ENCODE measurements around the gene AMACR. TPM values are rescaled to one million over a fixed set of nuclear protein-coding genes. Genes with fewer than 3 reads are reported as not detected.
A peak's percentile ranks its signal among the peaks of the same experiment; 100 is the strongest.

Gene AMACR
- total RNA-seq, 1 donor from 2014 or later = 9.8 TPM

DNA sequence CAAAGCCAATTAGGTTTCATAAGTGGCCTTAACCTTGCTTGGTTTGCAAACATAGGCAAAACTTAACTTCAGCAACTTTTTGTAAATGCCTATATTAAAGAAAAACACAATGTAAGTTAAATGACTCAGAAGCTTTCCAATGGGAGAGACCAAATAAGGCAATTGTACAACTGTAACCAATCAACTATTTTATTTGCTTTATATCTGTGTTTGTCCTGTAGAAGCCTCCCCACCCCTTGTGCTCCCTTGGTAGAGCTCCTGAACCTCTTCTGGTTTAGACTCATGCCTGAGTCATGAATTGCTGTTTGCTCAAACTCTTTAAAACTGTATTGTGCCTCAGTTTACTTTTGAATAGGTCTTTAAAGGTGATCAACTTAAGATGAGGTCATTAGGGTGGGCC, 38.1 kb upstream of the AMACR start:
- TF ChIP-seq, protein P1, sequence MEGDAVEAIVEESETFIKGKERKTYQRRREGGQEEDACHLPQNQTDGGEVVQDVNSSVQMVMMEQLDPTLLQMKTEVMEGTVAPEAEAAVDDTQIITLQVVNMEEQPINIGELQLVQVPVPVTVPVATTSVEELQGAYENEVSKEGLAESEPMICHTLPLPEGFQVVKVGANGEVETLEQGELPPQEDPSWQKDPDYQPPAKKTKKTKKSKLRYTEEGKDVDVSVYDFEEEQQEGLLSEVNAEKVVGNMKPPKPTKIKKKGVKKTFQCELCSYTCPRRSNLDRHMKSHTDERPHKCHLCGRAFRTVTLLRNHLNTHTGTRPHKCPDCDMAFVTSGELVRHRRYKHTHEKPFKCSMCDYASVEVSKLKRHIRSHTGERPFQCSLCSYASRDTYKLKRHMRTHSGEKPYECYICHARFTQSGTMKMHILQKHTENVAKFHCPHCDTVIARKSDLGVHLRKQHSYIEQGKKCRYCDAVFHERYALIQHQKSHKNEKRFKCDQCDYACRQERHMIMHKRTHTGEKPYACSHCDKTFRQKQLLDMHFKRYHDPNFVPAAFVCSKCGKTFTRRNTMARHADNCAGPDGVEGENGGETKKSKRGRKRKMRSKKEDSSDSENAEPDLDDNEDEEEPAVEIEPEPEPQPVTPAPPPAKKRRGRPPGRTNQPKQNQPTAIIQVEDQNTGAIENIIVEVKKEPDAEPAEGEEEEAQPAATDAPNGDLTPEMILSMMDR (IDR thresholded peaks at IDR 0.05; ENCODE audit: unreplicated experiment) = no peak
- no peaks in the 10 kb centered on the region for H3K9me3 Mint-ChIP-seq
- peaks cover 15% of the 10 kb centered on the region for H3K4me1 Mint-ChIP-seq
- no peak for DNase-seq (ENCODE audit: low spot score in 2 of 2, unreplicated experiment in 2 of 2)
- H3K36me3 Mint-ChIP-seq = peaks cover 16% of the 10 kb centered on the region
- H3K27ac Mint-ChIP-seq = no peak overlapping the region
- H3K4me3 Mint-ChIP-seq = no peak overlapping the region
- peaks cover 6% of the 10 kb centered on the region for H3K27me3 Mint-ChIP-seq (ENCODE audit: low read depth)

DNA sequence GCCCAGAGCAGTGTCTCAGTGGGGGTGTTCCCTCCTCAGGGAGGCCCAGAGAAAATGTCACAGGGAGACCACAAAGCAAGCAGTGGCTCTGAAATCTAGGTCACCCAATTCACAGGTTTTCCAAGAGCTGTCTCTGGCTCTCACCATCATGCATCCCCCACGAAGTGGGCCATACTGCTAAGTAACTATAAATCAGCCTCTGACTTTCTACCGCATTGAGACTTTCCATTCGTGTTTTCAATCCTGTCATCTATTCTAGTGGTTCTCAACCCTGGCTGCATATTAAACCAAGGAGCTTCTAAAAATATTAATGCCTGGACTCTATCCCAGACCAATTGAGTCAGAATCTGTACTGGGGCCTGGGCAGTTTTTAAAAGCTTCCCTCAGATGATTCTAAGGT, 37.2 kb upstream of the AMACR start:
- no peak overlapping the region for H3K27ac Mint-ChIP-seq
- peaks cover 15% of the 10 kb centered on the region for H3K4me1 Mint-ChIP-seq
- H3K4me3 Mint-ChIP-seq = no peak overlapping the region

DNA sequence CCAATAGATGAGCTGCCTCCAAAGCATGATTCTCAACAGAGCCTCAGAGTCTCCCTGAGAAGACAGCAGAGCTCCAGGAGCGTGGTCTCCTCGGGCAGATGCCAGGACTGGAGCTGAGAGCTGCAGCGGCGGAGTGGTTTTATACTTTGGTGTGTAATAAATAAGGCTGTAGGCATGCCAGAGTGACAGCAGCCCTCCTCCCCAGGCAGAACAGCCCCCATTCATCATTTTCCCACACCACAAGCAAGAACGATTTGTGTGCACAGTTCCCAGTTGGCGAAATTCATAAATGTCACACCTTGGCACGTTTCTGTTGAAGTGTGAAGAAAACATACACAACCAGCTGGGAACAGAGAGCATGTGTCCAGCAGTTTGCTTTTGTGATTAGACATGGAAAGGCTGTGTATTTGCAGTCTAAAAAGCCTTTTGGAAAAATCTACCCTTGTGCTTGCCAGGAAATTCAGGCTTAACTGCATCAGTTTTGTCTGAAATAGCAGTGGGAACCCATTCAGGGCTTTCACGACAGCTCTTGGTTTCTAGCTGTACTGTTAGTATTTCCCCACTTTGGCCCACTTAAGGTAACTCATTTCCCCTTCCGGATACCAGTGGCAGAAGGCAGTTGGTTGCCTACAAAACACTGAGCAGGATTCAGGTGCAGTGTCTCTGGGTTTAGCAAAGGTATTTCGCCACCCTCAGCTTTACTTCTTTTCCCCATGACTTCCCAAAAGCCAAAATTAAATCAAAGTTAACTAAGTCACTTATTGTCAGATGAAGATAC, 35.4 kb upstream of the AMACR start, which contains the start of gene C1QTNF3:
TSS of gene C1QTNF3 (minus strand) at position 115 of the 778 bp plus-strand sequence. CDS start at position 27, 88 bp downstream.
- peaks cover 6% of the 10 kb centered on the region for H3K27me3 Mint-ChIP-seq (ENCODE audit: low read depth)

More for the DNA sequence above, 37.2 kb upstream of the AMACR start:
- DNase-seq (ENCODE audit: low spot score in 2 of 2, unreplicated experiment in 2 of 2) = no peak
- peaks cover 6% of the 10 kb centered on the region for H3K27me3 Mint-ChIP-seq (ENCODE audit: low read depth)
- TF ChIP-seq, protein P1 (IDR thresholded peaks at IDR 0.05; ENCODE audit: unreplicated experiment) = no peak
- H3K36me3 Mint-ChIP-seq = peaks cover 6% of the 10 kb centered on the region
- H3K9me3 Mint-ChIP-seq = no peaks in the 10 kb centered on the region

DNA sequence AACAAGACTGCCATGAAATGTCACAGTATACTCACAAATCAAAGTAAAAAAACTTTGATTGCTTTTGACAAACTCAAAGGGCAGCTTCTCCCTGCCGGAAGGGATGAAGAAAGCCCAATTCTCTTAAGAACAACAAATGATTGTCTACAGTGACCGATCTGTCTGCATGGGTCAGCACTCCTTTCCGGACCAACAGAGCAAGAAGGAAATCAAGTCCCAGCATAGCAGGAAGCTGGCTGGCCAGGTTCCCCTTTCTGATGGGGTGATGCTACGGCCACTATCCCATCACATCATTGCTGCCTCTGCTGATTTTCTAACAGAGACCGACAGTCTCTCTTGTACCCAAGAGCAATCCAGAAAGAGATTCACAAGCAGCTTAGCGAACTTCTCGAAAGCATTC, 34.5 kb upstream of the AMACR start:
- no peaks in the 10 kb centered on the region for H3K9me3 Mint-ChIP-seq
- H3K27ac Mint-ChIP-seq = no peak overlapping the region
- peaks cover 29% of the 10 kb centered on the region for H3K4me1 Mint-ChIP-seq
- no peak overlapping the region for H3K4me3 Mint-ChIP-seq
- H3K27me3 Mint-ChIP-seq (ENCODE audit: low read depth) = peaks cover 6% of the 10 kb centered on the region
- peaks cover 12% of the 10 kb centered on the region for H3K36me3 Mint-ChIP-seq
- TF ChIP-seq, protein P1 (IDR thresholded peaks at IDR 0.05; ENCODE audit: unreplicated experiment) = no peak
- no peak for DNase-seq (ENCODE audit: low spot score in 2 of 2, unreplicated experiment in 2 of 2)

More for the DNA sequence above, 35.4 kb upstream of the AMACR start, which contains the start of gene C1QTNF3:
- H3K4me3 Mint-ChIP-seq = no peak within 1 kb of the TSS
- H3K4me1 Mint-ChIP-seq = peaks cover 22% of the 10 kb centered on the region
- peaks cover 9% of the 10 kb centered on the region for H3K36me3 Mint-ChIP-seq
- no peaks in the 10 kb centered on the region for H3K9me3 Mint-ChIP-seq
- TF ChIP-seq, protein P1 (IDR thresholded peaks at IDR 0.05; ENCODE audit: unreplicated experiment) = no peak
- H3K27ac Mint-ChIP-seq = no peak within 1 kb of the TSS
- DNase-seq (ENCODE audit: low spot score in 2 of 2, unreplicated experiment in 2 of 2) = peak in 1 of 2 experiments; percentile 43

DNA sequence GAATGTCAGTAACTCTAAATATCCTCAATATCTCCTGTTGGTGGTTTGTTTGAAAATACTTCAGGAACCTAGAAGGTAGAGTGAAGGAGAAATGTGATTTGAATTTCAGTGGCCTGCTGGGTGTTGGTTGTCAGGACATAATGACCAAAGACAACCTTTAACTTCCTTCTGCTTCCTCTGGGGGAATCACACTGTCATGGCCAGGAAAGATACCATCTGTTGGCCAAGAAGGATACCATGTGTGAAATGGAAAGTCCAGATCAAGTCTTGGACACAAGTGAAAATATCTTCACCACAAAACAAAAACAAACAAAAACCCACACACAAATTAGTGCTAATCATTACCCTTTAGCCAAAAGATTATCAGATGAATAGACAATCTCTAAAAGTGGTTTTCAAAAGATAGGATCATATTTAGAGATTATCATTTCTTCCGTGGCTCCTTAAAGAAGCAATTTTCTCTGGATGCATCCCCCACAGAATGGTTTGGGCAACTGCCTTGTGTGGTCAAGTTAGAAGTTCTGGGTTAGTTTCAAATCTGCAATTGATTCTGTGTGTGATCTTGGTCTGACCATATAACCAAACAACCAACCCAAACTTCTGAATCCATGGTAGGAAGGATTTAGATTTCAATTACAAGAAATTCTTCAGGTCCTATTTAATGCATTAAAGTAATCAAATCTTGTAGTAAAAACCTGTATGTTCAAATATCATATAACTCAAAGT, 33.6 kb upstream of the AMACR start:
- Mint-ChIP-seq H3K4me1 (peaks cover 33% of the 10 kb centered on the region), H3K27me3 (ENCODE audit: low read depth) (peaks cover 6% of the 10 kb centered on the region), H3K36me3 (peaks cover 10% of the 10 kb centered on the region), H3K9me3 (no peaks in the 10 kb centered on the region), H3K4me3 (no peak overlapping the region), H3K27ac (no peak overlapping the region)
- no peak for DNase-seq (ENCODE audit: low spot score in 2 of 2, unreplicated experiment in 2 of 2)
- TF ChIP-seq, protein P1 (IDR thresholded peaks at IDR 0.05; ENCODE audit: unreplicated experiment) = no peak
